DOHH2 (cell line): ENCODE data around the gene MAG.
A peak's percentile ranks its signal among the peaks of the same experiment; 100 is the strongest.

Experiments
- H3F3A ChIP-seq: fragments of 200-600 bp; sonication (generic), shearing (Covaris generic); 2 replicates; pipeline ENCODE4 v1.6.0; 2016; ENCODE audit warnings: antibody characterized with exemption, mild to moderate bottlenecking; ENCODE audit not compliant: control insufficient read depth, insufficient read depth
- H3K27ac ChIP-seq: fragments of 200-600 bp; sonication (generic); 2 replicates; pipeline ENCODE4 v1.5.1; 2014; ENCODE audit warnings: low read depth, mild to moderate bottlenecking, low read length, moderate library complexity
- H3K27me3 ChIP-seq: fragments of 200-600 bp; sonication (generic); 2 replicates; pipeline ENCODE4 v1.6.1; 2014; ENCODE audit warnings: mild to moderate bottlenecking, low read length, mixed read lengths; ENCODE audit not compliant: control insufficient read depth
- H3K36me3 ChIP-seq: fragments of 200-600 bp; sonication (generic); 2 replicates; pipeline ENCODE4 v1.6.1; 2014; ENCODE audit warnings: mild to moderate bottlenecking, low read length, moderate library complexity, mixed read lengths; ENCODE audit not compliant: control insufficient read depth
- H3K4me1 ChIP-seq: fragments of 200-600 bp; sonication (generic); 2 replicates; pipeline ENCODE4 v1.6.1; 2014; ENCODE audit warnings: mild to moderate bottlenecking, low read length, mixed read lengths; ENCODE audit not compliant: control insufficient read depth
- H3K4me2 ChIP-seq: fragments of 200-600 bp; sonication (generic); 2 replicates; pipeline ENCODE4 v1.6.0; 2014; ENCODE audit warnings: mild to moderate bottlenecking, low read length, moderate library complexity
- H3K4me3 ChIP-seq: fragments of 200-600 bp; sonication (generic); 2 replicates; pipeline ENCODE4 v1.5.1; 2014; ENCODE audit warnings: mild to moderate bottlenecking, low read length, mixed read lengths
- H3K79me2 ChIP-seq: fragments of 200-600 bp; sonication (generic); 2 replicates; pipeline ENCODE4 v1.6.1; 2014; ENCODE audit warnings: mild to moderate bottlenecking, low read length, mixed read lengths; ENCODE audit not compliant: control insufficient read depth
- H3K9me2 ChIP-seq: fragments of 200-600 bp; sonication (generic); replicated peaks from 2 replicates; pipeline ENCODE4 v1.6.1; 2014; ENCODE audit warnings: mild to moderate bottlenecking, low read length, mixed read lengths; ENCODE audit not compliant: control insufficient read depth
- H3K9me3 ChIP-seq: fragments of 200-600 bp; sonication (generic); 2 replicates; pipeline ENCODE4 v1.6.1; 2014; ENCODE audit warnings: antibody characterized with exemption, low read length, mixed read lengths; ENCODE audit not compliant: control insufficient read depth, insufficient read depth
- H4K20me1 ChIP-seq: fragments of 200-600 bp; sonication (generic); 2 replicates; pipeline ENCODE4 v1.6.0; 2014; ENCODE audit warnings: low read depth, mild to moderate bottlenecking, antibody characterized with exemption, low read length, moderate library complexity; ENCODE audit not compliant: control insufficient read depth, insufficient read depth
- EZH2phosphoT487 ChIP-seq: fragments of 200-600 bp; sonication (generic); IDR thresholded peaks from 2 replicates; pipeline ENCODE4 v1.6.1; 2017; ENCODE audit warnings: borderline replicate concordance, mild to moderate bottlenecking, antibody characterized with exemption, low read length, moderate library complexity, mixed read lengths
- TF ChIP-seq, protein P1 (sequence below): fragments of 200-600 bp; sonication (generic); IDR thresholded peaks from one replicate; pipeline ENCODE4 v1.5.1; 2014; ENCODE audit warnings: antibody characterized with exemption, mild to moderate bottlenecking, low read depth, low read length; ENCODE audit not compliant: poor library complexity, severe bottlenecking

Gene MAG

DNA sequence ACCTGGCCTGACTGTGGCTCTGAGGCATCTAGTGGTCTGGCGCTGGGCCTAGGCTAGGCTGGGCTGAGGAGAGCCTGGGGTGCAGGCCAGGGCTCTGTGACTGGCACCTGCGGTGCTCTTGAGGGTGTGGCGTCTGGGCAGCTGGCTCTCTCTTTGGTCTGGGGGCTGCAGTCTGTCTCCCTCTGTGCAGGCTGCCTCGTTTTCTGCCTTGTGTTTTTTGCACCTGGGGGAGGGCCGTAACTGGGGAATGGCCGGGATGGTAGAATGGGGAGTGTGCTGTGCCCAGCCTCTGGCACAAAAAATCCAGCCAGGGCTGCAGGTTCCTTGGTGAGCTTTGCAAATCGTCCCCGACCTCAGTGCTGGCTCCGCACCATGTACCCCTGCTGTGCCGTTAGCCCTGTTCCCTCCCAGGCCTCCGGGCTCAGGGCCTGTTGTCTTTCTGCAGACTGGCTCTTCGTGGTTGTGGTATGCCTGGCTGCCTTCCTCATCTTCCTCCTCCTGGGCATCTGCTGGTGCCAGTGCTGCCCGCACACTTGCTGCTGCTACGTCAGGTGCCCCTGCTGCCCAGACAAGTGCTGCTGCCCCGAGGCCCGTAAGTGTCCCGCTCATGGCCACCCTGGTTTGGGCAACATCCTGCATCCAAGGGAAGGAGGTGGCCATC is 29.7 kb upstream of the MAG start:
- H3K4me3 ChIP-seq, result no peak overlapping the region

DNA sequence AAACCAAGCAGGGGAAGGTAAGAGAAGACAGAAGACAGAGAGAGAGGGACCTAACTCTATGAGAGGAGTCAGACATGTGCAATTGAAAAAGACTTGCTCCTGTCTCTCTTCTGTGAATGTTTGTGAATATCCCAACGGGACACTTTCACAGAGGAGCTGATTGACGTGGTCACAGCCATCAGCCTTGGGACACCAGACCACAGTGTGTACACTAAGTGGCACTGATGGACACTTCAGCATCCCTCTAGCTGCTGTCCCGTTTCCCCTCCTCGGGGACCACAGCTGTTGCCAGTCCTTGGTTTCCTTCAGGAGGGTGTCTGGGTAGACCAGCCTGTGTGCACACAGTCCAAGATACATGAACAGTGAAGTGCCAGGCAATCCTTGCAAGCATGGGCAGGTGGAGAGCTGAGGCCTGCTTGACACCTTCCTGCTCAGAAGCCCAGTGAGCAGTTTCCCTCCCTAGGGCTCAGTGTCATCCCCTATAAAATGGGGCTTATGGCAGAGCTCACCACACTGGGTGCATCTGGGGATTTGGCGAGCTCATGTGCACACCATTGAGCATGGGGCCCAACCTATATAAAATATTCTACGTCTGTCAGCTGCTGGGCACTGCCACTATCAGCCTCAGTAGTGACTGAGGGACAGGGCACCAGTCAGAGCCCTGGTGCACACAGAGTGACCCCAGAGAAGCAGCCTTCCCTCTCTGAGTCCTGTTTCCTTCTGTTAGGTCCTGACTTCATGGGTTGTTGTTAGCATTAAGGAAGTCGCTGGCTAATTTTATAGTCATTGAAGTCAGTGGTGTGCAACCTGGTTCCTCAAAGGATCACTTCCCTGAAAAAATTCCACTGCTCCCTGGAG is 27.5 kb upstream of the MAG start:
- peaks cover 16% of the 10 kb centered on the region for H3F3A ChIP-seq
- no peaks in the 10 kb centered on the region for H3K9me3 ChIP-seq
- peak overlapping the region; percentile 26 for H3K4me2 ChIP-seq
- no peaks in the 10 kb centered on the region for H3K27me3 ChIP-seq
- peaks cover 16% of the 10 kb centered on the region for H3K79me2 ChIP-seq
- H3K36me3 ChIP-seq, result peaks cover 46% of the 10 kb centered on the region
- H3K4me3 ChIP-seq, result no peak overlapping the region
- no peaks in the 10 kb centered on the region for H3K9me2 ChIP-seq
- H4K20me1 ChIP-seq, result no peaks in the 10 kb centered on the region
- TF ChIP-seq, protein P1, sequence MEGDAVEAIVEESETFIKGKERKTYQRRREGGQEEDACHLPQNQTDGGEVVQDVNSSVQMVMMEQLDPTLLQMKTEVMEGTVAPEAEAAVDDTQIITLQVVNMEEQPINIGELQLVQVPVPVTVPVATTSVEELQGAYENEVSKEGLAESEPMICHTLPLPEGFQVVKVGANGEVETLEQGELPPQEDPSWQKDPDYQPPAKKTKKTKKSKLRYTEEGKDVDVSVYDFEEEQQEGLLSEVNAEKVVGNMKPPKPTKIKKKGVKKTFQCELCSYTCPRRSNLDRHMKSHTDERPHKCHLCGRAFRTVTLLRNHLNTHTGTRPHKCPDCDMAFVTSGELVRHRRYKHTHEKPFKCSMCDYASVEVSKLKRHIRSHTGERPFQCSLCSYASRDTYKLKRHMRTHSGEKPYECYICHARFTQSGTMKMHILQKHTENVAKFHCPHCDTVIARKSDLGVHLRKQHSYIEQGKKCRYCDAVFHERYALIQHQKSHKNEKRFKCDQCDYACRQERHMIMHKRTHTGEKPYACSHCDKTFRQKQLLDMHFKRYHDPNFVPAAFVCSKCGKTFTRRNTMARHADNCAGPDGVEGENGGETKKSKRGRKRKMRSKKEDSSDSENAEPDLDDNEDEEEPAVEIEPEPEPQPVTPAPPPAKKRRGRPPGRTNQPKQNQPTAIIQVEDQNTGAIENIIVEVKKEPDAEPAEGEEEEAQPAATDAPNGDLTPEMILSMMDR, result no peak
- TF ChIP-seq EZH2phosphoT487, result no peak
- H3K27ac ChIP-seq, result peak overlapping the region; percentile 3; the same call in 1 of the 2 replicates
- peaks cover 33% of the 10 kb centered on the region for H3K4me1 ChIP-seq

More for the DNA sequence above, 29.7 kb upstream of the MAG start:
- H4K20me1 ChIP-seq, result no peaks in the 10 kb centered on the region; the same call in 1 of the 2 replicates
- H3F3A ChIP-seq, result peaks cover 16% of the 10 kb centered on the region
- H3K4me2 ChIP-seq, result no peak overlapping the region
- H3K79me2 ChIP-seq, result peaks cover 9% of the 10 kb centered on the region
- no peaks in the 10 kb centered on the region for H3K9me3 ChIP-seq
- no peaks in the 10 kb centered on the region for H3K9me2 ChIP-seq
- H3K4me1 ChIP-seq, result peaks cover 33% of the 10 kb centered on the region
- H3K27ac ChIP-seq, result no peak overlapping the region
- no peak for TF ChIP-seq EZH2phosphoT487
- TF ChIP-seq, protein P1, result no peak
- H3K36me3 ChIP-seq, result peaks cover 39% of the 10 kb centered on the region
- H3K27me3 ChIP-seq, result no peaks in the 10 kb centered on the region

GRCh38 chr19:35265126-35265899 is 26.6 kb upstream of the MAG start:
- Histone ChIP-seq H3K79me2 (peaks cover 23% of the 10 kb centered on the region), H3K9me2 (no peaks in the 10 kb centered on the region), H3K4me3 (no peak overlapping the region), H3F3A (peaks cover 16% of the 10 kb centered on the region), H3K27me3 (no peaks in the 10 kb centered on the region), H3K4me2 (peak overlapping the region; percentile 26), H3K4me1 (peaks cover 40% of the 10 kb centered on the region), H3K27ac (0 out of 2 replicates have a peak overlapping the region, but pooled peaks have one; percentile 3), H3K9me3 (no peaks in the 10 kb centered on the region), H3K36me3 (peaks cover 52% of the 10 kb centered on the region), H4K20me1 (peaks cover 6% of the 10 kb centered on the region; the same call in 1 of the 2 replicates)
- no peak for TF ChIP-seq EZH2phosphoT487
- TF ChIP-seq, protein P1, result no peak
